ENCODE measurements around the gene PRSS22.

Gene PRSS22

GRCh38 chr16:2806286-2806685 is 51.7 kb downstream of the PRSS22 start:
- no peak overlapping the region for H3K9ac ChIP-seq
- H3K4me2 ChIP-seq = no peak overlapping the region
- H2AFZ ChIP-seq (ENCODE audit: low read depth) = no peak overlapping the region
- no peaks in the 10 kb centered on the region for H3K36me3 ChIP-seq (ENCODE audit: insufficient read depth)
- H3K27ac ChIP-seq = no peak overlapping the region
- H3K4me3 ChIP-seq (IDR thresholded peaks at IDR 0.05; ENCODE audit: insufficient read depth, low read depth, low read length) = no peak overlapping the region
- H3K79me2 ChIP-seq (ENCODE audit: insufficient read depth, low read depth) = no peaks in the 10 kb centered on the region
- no peaks in the 10 kb centered on the region for H4K20me1 ChIP-seq (ENCODE audit: insufficient read depth)
- no peak for TF ChIP-seq CTCF (conservative IDR thresholded peaks at IDR 0.05; ENCODE audit: low read depth, low read length)
- H3K4me1 ChIP-seq (ENCODE audit: low read depth, poor library complexity, severe bottlenecking) = no peaks in the 10 kb centered on the region
- H3K27me3 ChIP-seq (ENCODE audit: insufficient read depth, low read depth) = peaks cover 85% of the 10 kb centered on the region

DNA sequence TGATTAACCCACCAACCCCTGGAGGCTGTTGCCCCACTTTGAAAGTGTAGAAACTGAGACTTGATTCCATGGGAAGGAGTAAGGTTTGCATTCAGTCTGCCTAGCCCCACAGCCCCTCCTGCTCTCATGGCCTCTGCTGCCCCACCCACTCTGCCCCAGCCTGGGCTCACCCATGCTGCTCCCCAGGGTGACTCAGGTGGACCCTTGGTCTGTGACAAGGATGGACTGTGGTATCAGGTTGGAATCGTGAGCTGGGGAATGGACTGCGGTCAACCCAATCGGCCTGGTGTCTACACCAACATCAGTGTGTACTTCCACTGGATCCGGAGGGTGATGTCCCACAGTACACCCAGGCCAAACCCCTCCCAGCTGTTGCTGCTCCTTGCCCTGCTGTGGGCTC is 53.2 kb downstream of the PRSS22 start:
- Histone ChIP-seq H3K4me3 (IDR thresholded peaks at IDR 0.05; ENCODE audit: insufficient read depth, low read depth, low read length) (no peak overlapping the region), H2AFZ (ENCODE audit: low read depth) (no peak overlapping the region), H4K20me1 (ENCODE audit: insufficient read depth) (no peaks in the 10 kb centered on the region), H3K27me3 (ENCODE audit: insufficient read depth, low read depth) (peaks cover 82% of the 10 kb centered on the region), H3K4me1 (ENCODE audit: low read depth, poor library complexity, severe bottlenecking) (no peaks in the 10 kb centered on the region), H3K36me3 (ENCODE audit: insufficient read depth) (no peaks in the 10 kb centered on the region), H3K4me2 (no peak overlapping the region), H3K27ac (no peak overlapping the region), H3K9ac (no peak overlapping the region), H3K79me2 (ENCODE audit: insufficient read depth, low read depth) (no peaks in the 10 kb centered on the region)
- TF ChIP-seq CTCF (conservative IDR thresholded peaks at IDR 0.05; ENCODE audit: low read depth, low read length) = no peak

- Histone ChIP-seq H3K9ac (no peak overlapping the region), H3K4me3 (IDR thresholded peaks at IDR 0.05; ENCODE audit: insufficient read depth, low read depth, low read length) (no peak overlapping the region), H3K4me2 (no peak overlapping the region), H3K36me3 (ENCODE audit: insufficient read depth) (no peaks in the 10 kb centered on the region), H2AFZ (ENCODE audit: low read depth) (no peak overlapping the region), H3K79me2 (ENCODE audit: insufficient read depth, low read depth) (no peaks in the 10 kb centered on the region), H3K4me1 (ENCODE audit: low read depth, poor library complexity, severe bottlenecking) (no peaks in the 10 kb centered on the region), H4K20me1 (ENCODE audit: insufficient read depth) (no peaks in the 10 kb centered on the region), H3K27me3 (ENCODE audit: insufficient read depth, low read depth) (peaks cover 75% of the 10 kb centered on the region), H3K27ac (no peak overlapping the region)
- no peak for TF ChIP-seq CTCF (conservative IDR thresholded peaks at IDR 0.05; ENCODE audit: low read depth, low read length)
Observed at GRCh38 chr16:2803545-2804195, 54.3 kb downstream of the PRSS22 start.
